Activated naive CD4-positive, alpha-beta T cell treated with anti-CD3 and anti-CD28 coated beads, Interleukin-2, amount 10 ng/mL, durations not matched to agents 7 days and 5 days (primary cell): ENCODE measurements around the gene SLC35B1.
A peak's percentile ranks its signal among the peaks of the same experiment; 100 is the strongest.
"Not testable (repeated sequence)": the region's sequence is repeated elsewhere in the genome, so short reads cannot be mapped to it uniquely, and the experiment has no call there.

Experiments used
- CTCF ChIA-PET: fragments of 350-600 bp; sonication (Branson Sonifier 250); formaldehyde crosslinking; loops from one replicate; lab custom pipeline; 2021; ENCODE audit warnings: antibody characterized with exemption; lab: Charles Lee
- DNase-seq: peaks from one replicate; pipeline ENCODE4 v3.0.0-alpha.2; 2020
- H3K27ac Mint-ChIP-seq: one replicate; pipeline ENCODE4 v1.8.0; 2021; ENCODE audit warnings: mild to moderate bottlenecking, moderate library complexity, mixed read lengths
- H3K27me3 Mint-ChIP-seq: one replicate; pipeline ENCODE4 v1.8.0; 2021; ENCODE audit warnings: mild to moderate bottlenecking, mixed read lengths
- H3K36me3 Mint-ChIP-seq: one replicate; pipeline ENCODE4 v1.8.0; 2021; ENCODE audit warnings: mixed read lengths
- H3K4me1 Mint-ChIP-seq: one replicate; pipeline ENCODE4 v1.8.0; 2021; ENCODE audit warnings: mixed read lengths
- H3K4me3 Mint-ChIP-seq: one replicate; pipeline ENCODE4 v1.8.0; 2021; ENCODE audit warnings: mild to moderate bottlenecking, moderate library complexity, mixed read lengths
- H3K9me3 Mint-ChIP-seq: one replicate; pipeline ENCODE4 v1.8.0; 2021; ENCODE audit warnings: mixed read lengths

SLC35B1 gene

DNA sequence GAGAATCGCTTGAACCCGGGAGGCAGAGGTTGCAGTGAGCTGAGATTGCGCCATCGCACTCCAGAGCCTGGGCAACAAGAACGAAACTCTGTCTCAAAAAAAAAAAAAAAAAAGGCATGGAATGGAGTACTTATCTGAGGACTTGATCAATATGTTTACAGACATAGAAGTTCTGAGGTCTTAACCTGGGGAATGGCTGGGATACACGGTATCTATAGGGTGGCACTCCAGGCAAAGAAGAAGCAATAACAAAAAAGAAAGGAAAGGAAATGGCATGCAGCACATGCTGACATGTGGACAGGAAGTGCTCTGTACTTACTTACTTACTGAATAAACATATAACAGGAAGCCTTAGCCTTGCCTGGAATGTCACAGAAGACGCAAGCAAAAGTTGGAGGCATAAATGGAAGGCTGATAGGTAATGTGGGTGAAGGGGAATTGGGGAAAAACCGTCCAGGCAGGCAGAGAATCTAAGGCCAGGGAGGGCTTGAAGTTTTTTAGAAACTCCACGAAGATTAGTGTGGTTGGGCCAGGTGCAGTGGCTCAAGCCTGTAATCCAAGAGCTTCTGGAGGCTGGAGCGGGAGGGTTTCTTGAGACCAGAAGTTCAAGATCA is 19.8 kb downstream of the SLC35B1 start:
- Mint-ChIP-seq H3K4me1 (peaks cover 37% of the 10 kb centered on the region), H3K27ac (peak overlapping the region; percentile 92), H3K36me3 (peaks cover 10% of the 10 kb centered on the region), H3K27me3 (peaks cover 5% of the 10 kb centered on the region), H3K9me3 (no peaks in the 10 kb centered on the region), H3K4me3 (peak overlapping the region; percentile 63)
- DNase-seq, result peak; percentile 40
- CTCF ChIA-PET, result interaction anchor here (1.2 to 2.6 kb wide), 5 partner anchors 12 to 120 kb away, joined by 3 to 12 read pairs (median 6); no protein-coding TSS in a partner anchor

DNA sequence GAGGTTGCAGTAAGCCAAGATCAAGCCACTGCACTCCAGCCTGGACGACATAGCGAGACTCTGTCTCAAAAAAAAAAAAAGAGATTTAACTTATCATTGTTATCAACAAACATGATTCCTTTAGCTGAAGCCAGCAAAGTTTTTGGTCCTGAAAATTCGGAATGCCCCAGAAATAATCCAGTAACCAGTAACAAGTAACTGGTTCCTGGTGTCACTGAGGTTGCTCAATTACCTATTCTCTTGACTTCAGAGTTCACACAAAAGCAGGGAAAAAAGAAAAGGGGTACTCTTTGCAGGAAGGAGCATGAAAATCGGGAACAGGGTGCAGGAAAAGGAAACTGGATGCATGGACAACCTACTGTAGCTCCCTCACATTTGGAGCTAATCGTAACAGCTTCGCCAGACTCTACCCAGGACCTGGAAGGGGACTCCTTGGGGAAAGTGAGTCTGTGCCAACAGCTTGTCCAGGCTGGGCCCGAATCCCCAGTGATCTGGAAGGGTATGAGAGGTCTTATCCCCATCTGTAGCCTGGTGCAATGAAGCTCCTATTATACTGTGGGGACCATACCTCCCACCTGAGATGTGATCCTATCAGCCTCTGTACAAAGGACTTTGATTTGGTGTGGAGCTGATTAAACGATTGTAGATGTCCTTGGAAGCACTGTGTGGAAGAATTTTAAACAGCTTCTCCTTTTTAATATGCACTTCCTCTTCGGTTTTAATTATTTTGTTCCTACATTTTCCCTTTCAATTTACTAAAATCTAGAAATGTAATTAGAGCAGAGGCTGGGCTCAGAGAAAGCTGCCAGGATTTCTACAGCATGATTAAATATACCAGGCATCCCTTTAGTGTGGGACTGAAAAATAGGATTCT is 26.4 kb downstream of the SLC35B1 start:
- Mint-ChIP-seq H3K4me3 (no peak overlapping the region), H3K36me3 (peaks cover 8% of the 10 kb centered on the region), H3K27me3 (peaks cover 18% of the 10 kb centered on the region), H3K9me3 (no peaks in the 10 kb centered on the region), H3K27ac (no peak overlapping the region), H3K4me1 (peaks cover 17% of the 10 kb centered on the region)
- DNase-seq, result no peak
- CTCF ChIA-PET, result interaction anchor here (0.9 to 3.5 kb wide), 3 partner anchors 14 to 125 kb away, joined by 3 to 16 read pairs (median 9); no protein-coding TSS in a partner anchor

DNA sequence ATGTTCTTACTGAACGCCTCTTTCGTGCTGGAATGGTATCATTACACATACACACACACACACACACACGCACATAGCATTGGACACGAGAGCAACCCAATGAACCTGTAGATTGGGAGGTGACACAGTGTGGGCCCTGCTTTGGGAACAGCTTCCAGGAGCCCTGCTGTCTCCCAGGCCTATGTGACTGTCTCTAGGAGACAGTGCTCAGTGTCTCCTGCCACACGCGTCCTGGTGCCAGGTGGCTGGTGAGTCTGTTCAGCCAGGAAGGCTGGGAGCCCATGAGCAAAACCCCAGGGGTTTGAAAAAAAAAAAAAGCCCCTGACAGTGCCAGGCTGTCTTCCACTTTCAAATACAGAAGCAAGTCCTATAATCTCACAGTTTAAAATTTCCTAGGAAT is 27.4 kb downstream of the SLC35B1 start:
- Mint-ChIP-seq H3K36me3 (peaks cover 11% of the 10 kb centered on the region), H3K4me3 (no peak overlapping the region), H3K27ac (no peak overlapping the region), H3K4me1 (peaks cover 28% of the 10 kb centered on the region), H3K9me3 (no peaks in the 10 kb centered on the region), H3K27me3 (peaks cover 18% of the 10 kb centered on the region)
- CTCF ChIA-PET, result interaction anchor here (0.8 to 3.5 kb wide), 4 partner anchors 15 to 111 kb away, joined by 3 to 16 read pairs (median 5); no protein-coding TSS in a partner anchor
- no peak for DNase-seq

DNA sequence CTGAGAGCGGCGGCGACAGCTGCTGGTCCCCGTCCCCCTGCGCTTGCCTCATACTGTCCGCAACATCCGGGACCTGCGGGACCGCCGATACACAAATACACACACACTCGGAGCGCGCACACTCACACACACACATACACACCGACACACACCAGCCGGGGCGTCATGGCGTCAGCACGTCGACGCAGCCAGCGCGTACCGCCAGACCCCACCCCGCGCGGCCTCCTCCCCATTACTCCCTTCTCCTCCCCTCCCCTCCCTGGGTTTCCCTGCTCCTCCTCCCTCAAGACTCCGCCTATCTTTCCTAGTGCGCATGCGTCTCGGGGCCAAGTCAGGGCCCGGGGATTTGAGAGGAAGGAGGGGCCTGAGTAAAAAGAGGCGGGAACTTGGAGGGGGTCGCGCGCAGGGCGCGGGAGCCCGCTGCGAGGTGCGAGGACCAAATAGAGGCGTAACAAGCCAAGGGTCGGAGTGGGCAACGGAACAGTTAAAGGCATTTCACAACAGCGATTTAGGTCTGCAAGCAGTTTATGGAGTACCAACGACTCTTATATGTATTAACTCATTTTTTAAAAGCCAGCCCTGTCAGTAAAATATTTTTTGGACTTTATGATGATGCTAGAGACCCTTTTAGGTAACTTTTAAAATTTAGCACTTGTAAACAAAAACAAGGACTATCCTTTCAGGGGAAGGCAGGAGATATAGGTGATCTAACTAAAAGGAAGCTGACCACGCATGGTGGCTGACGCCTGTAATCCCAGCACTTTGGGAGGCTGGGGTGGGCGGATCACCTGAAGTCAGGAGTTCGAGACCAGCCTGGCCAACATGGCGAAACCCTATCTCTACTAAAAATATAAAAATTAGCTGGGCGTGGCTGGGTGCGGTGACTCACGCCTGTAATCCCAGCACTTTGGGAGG is 29.6 kb downstream of the SLC35B1 start, which contains the start of gene SPOP:
TSS of gene SPOP (minus strand) at position 165 of the 915 bp plus-strand sequence. CDS start 55,287 bp downstream, outside the sequence.
- CTCF ChIA-PET, result interaction anchor here (0.8 to 3.5 kb wide), 3 partner anchors 17 to 31 kb away, joined by 3 to 16 read pairs (median 4); no protein-coding TSS in a partner anchor
- H3K27ac Mint-ChIP-seq, result peak within 1 kb of the TSS; percentile 96
- DNase-seq, result peak; percentile 99
- peaks cover 18% of the 10 kb centered on the region for H3K27me3 Mint-ChIP-seq
- no peaks in the 10 kb centered on the region for H3K9me3 Mint-ChIP-seq
- H3K4me3 Mint-ChIP-seq, result peak within 1 kb of the TSS; percentile 84
- peaks cover 24% of the 10 kb centered on the region for H3K36me3 Mint-ChIP-seq
- H3K4me1 Mint-ChIP-seq, result peaks cover 44% of the 10 kb centered on the region

DNA sequence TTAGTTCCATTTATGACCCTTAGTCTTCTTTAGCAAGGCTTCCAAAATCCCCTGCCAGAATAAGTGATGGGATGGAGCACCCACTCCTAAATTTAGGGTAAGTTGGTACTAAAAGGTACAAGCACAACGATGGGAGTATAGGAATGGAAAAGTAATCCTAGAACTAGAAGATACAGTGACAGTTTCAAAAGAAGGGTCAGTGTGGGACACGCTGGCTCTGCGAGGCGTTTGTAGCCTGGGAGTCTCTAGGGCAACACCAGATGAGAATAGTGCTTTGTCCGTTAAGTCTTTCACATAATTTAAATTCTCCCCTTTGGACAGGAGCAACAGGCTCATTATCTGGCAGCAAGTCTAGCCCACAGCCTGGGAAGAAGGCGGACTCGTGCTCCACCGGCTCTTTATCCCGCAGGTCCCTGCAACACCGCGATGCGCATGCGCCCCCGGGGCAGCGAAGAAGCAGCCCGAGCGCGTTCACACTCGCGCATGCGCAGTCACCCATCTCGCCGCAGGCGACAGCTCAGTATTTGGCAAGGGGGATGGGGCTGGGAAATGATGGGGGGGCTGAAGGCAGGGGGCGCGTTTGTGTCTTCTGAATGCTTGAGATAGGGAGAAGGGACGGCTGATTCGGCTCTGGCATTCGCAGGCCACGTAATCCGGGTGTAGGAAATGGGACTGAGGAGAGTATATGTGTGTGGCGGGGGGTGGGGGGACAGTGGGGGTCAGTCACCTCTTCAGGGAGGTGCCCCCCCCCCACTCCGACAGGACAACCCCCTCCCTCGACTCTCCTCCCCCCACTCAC is 30.4 kb downstream of the SLC35B1 start:
- no peaks in the 10 kb centered on the region for H3K9me3 Mint-ChIP-seq
- peaks cover 27% of the 10 kb centered on the region for H3K36me3 Mint-ChIP-seq
- peaks cover 18% of the 10 kb centered on the region for H3K27me3 Mint-ChIP-seq
- peaks cover 46% of the 10 kb centered on the region for H3K4me1 Mint-ChIP-seq
- H3K4me3 Mint-ChIP-seq, result peak overlapping the region; percentile 84
- H3K27ac Mint-ChIP-seq, result peak overlapping the region; percentile 96
- CTCF ChIA-PET, result interaction anchor here (0.7 to 1.0 kb wide), 3 partner anchors 19 to 187 kb away, joined by 3 to 4 read pairs (median 3); no protein-coding TSS in a partner anchor
- DNase-seq, result peak; percentile 96

DNA sequence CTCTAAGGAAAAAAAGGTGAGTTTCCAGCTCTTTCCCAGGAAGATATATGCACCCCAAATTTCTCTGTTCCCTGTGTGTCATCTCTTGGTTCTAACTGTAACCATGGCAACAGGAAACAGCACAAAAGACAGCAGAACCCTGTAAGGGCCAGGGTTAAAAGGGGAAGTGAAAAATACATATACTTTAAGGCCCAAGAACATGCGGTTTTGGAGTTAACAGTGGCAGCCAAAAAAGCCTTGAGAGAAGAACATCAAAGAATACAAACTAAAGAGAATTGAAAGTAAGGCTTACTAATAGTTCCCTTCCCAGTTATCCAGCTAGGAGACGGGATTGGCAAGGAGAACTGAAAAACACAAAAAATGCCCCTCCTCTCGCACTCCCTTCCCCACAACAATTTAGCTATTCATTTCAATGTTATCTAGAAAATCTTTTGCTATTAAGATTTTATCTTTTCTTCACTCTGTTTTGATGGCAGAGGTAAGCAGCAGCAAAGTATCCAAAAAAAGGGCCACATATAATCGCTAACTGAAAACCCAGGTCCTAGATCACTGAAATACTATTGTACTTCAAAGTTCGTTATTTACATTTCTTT is 31.4 kb downstream of the SLC35B1 start:
- H3K9me3 Mint-ChIP-seq, result no peaks in the 10 kb centered on the region
- peak; percentile 57 for DNase-seq
- CTCF ChIA-PET, result interaction anchor here (0.9 to 1.3 kb wide), 4 partner anchors 12 to 105 kb away, joined by 3 to 6 read pairs (median 4); no protein-coding TSS in a partner anchor
- H3K27me3 Mint-ChIP-seq, result peaks cover 17% of the 10 kb centered on the region
- H3K36me3 Mint-ChIP-seq, result peaks cover 27% of the 10 kb centered on the region
- H3K27ac Mint-ChIP-seq, result peak overlapping the region; percentile 96
- H3K4me3 Mint-ChIP-seq, result peak overlapping the region; percentile 84
- peaks cover 46% of the 10 kb centered on the region for H3K4me1 Mint-ChIP-seq

DNA sequence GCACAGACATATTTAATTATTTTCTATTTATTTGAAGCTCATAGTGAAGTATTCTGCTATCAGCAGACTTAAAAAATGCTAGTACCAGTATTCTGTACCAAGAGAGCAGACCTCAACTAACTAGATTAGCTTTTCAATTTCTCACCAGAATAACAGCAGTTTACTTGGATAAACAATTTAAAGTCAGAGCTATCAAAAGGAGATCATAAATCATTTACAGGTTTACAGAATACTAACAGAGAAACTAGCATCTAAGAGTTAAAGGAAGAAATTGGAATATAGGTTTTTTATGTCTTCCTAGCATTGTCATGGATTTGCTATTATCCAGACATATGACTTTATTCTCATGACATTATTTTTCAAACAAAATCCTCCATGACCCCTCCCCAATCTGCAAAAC is 33.3 kb downstream of the SLC35B1 start:
- H3K4me3 Mint-ChIP-seq, result no peak overlapping the region
- peaks cover 50% of the 10 kb centered on the region for H3K4me1 Mint-ChIP-seq
- no peaks in the 10 kb centered on the region for H3K9me3 Mint-ChIP-seq
- CTCF ChIA-PET, result interaction anchor here (1.1 kb wide), 1 partner anchor 105 kb away, joined by 6 read pairs; no protein-coding TSS in a partner anchor
- peaks cover 11% of the 10 kb centered on the region for H3K27me3 Mint-ChIP-seq
- no peak overlapping the region for H3K27ac Mint-ChIP-seq
- H3K36me3 Mint-ChIP-seq, result peaks cover 27% of the 10 kb centered on the region
- DNase-seq, result no peak

DNA sequence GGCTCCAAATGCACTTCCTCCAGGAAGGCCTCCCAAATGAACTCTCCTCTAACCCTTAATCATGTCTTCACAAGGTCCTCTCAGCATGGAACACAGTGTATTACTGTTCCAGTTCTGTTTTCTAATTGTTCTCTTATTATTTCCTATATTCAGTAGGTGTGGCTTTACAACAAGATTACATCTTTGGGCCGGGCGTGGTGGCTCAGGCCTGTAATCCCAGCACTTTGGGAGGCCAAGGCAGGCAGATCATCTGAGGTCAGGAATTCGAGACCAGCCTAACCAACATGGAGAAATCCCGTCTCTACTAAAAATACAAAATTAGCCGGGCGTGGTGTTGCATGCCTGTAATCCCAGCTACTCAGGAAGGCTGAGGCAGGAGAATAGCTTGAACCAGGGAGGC is 34.1 kb downstream of the SLC35B1 start:
- H3K4me3 Mint-ChIP-seq, H3K9me3 Mint-ChIP-seq, DNase-seq, H3K27ac Mint-ChIP-seq: not testable (repeated sequence)
- H3K27me3 Mint-ChIP-seq, result peaks cover 11% of the 10 kb centered on the region
- CTCF ChIA-PET, result interaction anchor here (1.1 kb wide), 1 partner anchor 104 kb away, joined by 6 read pairs; no protein-coding TSS in a partner anchor
- H3K4me1 Mint-ChIP-seq, result peaks cover 50% of the 10 kb centered on the region
- H3K36me3 Mint-ChIP-seq, result peaks cover 27% of the 10 kb centered on the region

DNA sequence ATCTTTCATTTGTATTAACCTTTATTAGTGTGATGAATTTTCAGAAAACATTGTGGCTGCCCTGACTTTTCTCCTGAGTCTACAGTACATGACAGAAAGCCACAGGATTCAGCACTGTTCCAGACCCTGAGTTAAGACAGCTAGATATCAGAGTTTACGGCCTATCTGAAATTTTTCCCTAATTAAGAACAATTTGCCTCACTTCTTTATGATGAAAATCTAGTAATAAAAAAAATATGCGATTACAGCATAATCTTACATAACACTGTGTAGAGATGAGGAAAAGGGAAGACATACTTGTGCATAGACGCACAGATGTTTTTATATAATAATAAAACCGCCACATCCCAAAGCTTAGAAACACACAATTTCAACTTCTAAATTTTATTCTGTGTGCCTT is 37.1 kb downstream of the SLC35B1 start:
- no peak for DNase-seq
- H3K27me3 Mint-ChIP-seq, result no peaks in the 10 kb centered on the region
- H3K4me3 Mint-ChIP-seq, result no peak overlapping the region
- H3K27ac Mint-ChIP-seq, result no peak overlapping the region
- no peaks in the 10 kb centered on the region for H3K9me3 Mint-ChIP-seq
- H3K36me3 Mint-ChIP-seq, result peaks cover 22% of the 10 kb centered on the region
- CTCF ChIA-PET, result no interaction called here
- H3K4me1 Mint-ChIP-seq, result peaks cover 30% of the 10 kb centered on the region

DNA sequence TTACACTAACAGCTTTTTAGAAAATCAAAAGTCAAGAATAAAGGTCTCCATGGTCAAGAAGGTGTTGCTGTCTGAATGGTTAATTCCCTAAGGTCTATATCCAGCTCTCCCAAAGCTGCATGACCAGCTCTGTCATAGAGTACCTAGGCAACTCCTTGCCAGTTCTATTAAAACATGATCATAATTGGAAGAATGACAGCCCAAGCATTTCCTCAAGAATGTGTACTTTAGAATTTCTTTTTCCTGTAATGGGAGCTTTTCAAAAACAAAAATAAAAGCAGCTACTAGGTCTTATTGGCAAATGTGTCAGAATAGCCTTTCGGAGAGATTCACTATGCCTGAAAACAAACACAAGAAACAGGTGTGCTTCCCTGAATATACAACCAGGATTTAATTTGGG is 37.8 kb downstream of the SLC35B1 start:
- CTCF ChIA-PET, result interaction anchor here (1.0 kb wide), 1 partner anchor 36 kb away, joined by 3 read pairs; no protein-coding TSS in a partner anchor
- H3K36me3 Mint-ChIP-seq, result peaks cover 16% of the 10 kb centered on the region

DNA sequence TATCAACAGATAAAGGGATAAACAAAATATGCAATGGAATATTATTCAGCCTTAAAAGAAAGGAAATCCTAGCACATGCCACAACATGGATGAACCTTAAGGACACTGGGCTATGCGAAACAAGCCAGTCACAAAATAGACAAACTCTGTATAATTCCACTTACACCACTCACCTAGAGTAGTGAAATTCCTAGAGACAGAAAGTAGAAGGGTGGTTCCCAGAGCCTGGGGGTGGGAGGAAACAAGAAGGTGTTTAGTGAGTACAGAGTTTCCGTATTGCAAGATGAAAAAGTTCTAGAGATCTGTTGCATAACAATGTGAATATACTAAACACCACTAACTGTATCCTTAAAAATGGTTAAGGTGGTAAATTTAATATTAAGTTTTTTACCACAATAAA is 39.9 kb downstream of the SLC35B1 start:
- Mint-ChIP-seq H3K36me3 (peaks cover 11% of the 10 kb centered on the region), H3K9me3 (no peaks in the 10 kb centered on the region), H3K4me1 (peaks cover 18% of the 10 kb centered on the region), H3K27ac (no peak overlapping the region), H3K4me3 (no peak overlapping the region), H3K27me3 (no peaks in the 10 kb centered on the region)
- CTCF ChIA-PET, result interaction anchor here (0.6 kb wide), 1 partner anchor 40 kb away, joined by 5 read pairs; the partner anchor contains the start of gene SLC35B1
- DNase-seq, result no peak

More for the DNA sequence above, 37.8 kb downstream of the SLC35B1 start:
- Mint-ChIP-seq H3K4me1 (peaks cover 24% of the 10 kb centered on the region), H3K9me3 (no peaks in the 10 kb centered on the region), H3K27me3 (no peaks in the 10 kb centered on the region), H3K27ac (no peak overlapping the region), H3K4me3 (no peak overlapping the region)
- DNase-seq, result no peak

DNA sequence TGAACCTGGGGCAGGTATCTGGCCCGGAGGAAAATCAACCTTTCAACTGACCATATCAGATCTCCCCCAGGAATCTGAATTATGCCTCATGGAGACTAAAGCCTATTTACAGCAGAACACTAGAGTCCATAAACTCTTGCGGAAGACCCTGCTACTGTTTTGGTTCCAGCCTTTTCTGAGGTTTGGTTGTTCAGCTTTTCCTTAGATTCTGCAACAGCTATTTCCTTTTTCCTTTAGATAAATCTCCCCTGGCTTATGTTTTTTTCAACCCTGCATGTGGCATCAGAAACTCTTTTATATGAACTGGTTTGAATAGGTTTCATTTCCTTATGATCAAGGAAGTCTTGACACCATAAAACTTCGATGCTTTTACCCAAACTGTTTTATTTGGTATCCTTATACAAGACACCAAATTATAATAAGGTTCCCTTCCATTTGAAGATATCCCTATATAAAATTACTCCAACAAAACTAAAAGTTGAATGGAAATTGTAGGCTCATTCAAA is 43.0 kb downstream of the SLC35B1 start:
- Mint-ChIP-seq H3K9me3 (no peaks in the 10 kb centered on the region), H3K4me3 (no peak overlapping the region), H3K27me3 (no peaks in the 10 kb centered on the region), H3K36me3 (peaks cover 15% of the 10 kb centered on the region), H3K4me1 (peaks cover 13% of the 10 kb centered on the region), H3K27ac (no peak overlapping the region)
- DNase-seq, result no peak
- CTCF ChIA-PET, result no interaction called here
